PC-3 (cell line): ENCODE measurements around the gene GRK2.

ENCODE experiments used
- EZH2 ChIP-seq: fragments of 300-600 bp; sonication (generic); IDR thresholded peaks from one replicate; pipeline ENCODE4 v1.6.1; 2017; ENCODE audit warnings: antibody characterized with exemption, mild to moderate bottlenecking, low read length; ENCODE audit not compliant: unreplicated experiment
- EZH2phosphoT487 ChIP-seq: fragments of 300-600 bp; sonication (generic); IDR thresholded peaks from 2 replicates; pipeline ENCODE4 v1.6.1; 2018; ENCODE audit warnings: mild to moderate bottlenecking, antibody characterized with exemption, low read length, borderline replicate concordance
- TF ChIP-seq, protein P1 (sequence below): fragments of 300-600 bp; sonication (generic); conservative IDR thresholded peaks from 2 replicates; pipeline ENCODE4 v1.5.1; 2017; ENCODE audit warnings: antibody characterized with exemption, low read depth, mild to moderate bottlenecking, low read length

DNA sequence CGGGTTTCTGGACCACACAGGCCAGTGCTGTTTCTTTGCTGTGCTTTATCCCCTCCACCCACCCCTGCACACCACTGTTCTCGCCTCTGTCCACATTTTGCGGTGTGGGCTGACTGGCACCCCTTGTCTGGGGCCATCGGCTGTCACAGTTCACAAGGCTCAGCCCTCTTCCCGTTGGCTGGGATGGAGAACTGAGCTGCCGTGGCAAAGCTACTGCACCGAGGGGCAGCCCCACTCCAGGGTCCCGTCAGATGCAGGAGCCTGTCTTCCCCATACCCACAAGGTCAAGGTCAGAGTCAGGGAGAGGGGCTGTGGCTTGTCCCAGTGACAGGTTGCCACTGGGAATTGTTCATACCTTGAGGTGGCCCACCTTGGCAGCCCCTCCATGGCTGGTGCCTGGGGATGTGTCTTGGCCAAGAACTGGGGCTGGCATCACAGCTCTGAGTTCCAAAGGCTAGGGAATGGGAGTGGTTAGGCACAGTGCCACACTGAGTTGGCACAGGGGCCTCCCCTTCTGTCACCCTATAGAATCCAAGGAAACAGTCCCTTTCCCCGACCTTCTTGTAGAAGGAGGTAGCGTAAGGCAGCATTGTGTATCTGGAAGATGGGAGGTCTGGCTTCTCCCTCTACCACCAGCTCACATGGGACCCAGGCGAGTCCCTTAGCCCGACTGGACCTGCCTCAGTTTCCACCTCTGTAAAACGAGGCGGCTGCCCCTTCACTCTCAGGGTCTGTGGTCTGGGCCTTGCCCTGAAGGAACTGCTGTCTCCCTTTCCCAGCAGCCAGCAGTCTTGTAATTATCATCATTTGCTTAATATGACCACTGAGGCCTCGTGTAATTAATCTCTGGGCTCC lies 3.4 kb downstream of the GRK2 start:
- TF ChIP-seq EZH2, result no peak
- TF ChIP-seq, protein P1, sequence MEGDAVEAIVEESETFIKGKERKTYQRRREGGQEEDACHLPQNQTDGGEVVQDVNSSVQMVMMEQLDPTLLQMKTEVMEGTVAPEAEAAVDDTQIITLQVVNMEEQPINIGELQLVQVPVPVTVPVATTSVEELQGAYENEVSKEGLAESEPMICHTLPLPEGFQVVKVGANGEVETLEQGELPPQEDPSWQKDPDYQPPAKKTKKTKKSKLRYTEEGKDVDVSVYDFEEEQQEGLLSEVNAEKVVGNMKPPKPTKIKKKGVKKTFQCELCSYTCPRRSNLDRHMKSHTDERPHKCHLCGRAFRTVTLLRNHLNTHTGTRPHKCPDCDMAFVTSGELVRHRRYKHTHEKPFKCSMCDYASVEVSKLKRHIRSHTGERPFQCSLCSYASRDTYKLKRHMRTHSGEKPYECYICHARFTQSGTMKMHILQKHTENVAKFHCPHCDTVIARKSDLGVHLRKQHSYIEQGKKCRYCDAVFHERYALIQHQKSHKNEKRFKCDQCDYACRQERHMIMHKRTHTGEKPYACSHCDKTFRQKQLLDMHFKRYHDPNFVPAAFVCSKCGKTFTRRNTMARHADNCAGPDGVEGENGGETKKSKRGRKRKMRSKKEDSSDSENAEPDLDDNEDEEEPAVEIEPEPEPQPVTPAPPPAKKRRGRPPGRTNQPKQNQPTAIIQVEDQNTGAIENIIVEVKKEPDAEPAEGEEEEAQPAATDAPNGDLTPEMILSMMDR, result no peak
- TF ChIP-seq EZH2phosphoT487, result no peak
